ENCODE results near the gene XAGE1B.
"Not testable (repeated sequence)": the region's sequence is repeated elsewhere in the genome, so short reads cannot be mapped to it uniquely, and the experiment has no call there.

DNA sequence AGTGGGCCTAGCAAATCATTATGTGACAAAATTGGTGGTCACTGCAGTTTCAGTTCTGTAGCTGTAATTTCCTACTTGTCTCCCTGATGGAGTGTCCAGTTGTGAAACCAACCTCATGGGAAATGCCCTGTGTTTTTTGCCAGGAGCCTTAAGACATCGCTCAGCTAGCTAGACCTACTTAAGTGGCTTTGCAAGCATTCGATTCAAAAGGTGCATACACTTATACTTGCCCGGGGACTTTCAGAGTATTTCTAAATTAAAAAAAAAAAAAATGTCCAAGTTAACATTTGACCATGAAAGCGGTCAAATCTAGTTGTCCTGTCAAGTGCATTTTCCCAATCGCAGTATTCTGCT lies 20.5 kb downstream of the XAGE1B start:
- TF ChIP-seq POLR2A (IDR thresholded peaks at IDR 0.05), result not testable (repeated sequence)
- TF ChIP-seq, protein P1, sequence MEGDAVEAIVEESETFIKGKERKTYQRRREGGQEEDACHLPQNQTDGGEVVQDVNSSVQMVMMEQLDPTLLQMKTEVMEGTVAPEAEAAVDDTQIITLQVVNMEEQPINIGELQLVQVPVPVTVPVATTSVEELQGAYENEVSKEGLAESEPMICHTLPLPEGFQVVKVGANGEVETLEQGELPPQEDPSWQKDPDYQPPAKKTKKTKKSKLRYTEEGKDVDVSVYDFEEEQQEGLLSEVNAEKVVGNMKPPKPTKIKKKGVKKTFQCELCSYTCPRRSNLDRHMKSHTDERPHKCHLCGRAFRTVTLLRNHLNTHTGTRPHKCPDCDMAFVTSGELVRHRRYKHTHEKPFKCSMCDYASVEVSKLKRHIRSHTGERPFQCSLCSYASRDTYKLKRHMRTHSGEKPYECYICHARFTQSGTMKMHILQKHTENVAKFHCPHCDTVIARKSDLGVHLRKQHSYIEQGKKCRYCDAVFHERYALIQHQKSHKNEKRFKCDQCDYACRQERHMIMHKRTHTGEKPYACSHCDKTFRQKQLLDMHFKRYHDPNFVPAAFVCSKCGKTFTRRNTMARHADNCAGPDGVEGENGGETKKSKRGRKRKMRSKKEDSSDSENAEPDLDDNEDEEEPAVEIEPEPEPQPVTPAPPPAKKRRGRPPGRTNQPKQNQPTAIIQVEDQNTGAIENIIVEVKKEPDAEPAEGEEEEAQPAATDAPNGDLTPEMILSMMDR (IDR thresholded peaks at IDR 0.05), result not testable (repeated sequence)
